Hepatocyte (in vitro differentiated cells): ENCODE measurements around the gene CERS3.

Experiments
- CTCF ChIP-seq: fragments of 200-600 bp; sonication (generic); IDR thresholded peaks from 2 replicates; pipeline ENCODE4 v1.5.1; 2016; ENCODE audit warnings: antibody characterized with exemption, mild to moderate bottlenecking; ENCODE audit not compliant: poor library complexity
- EZH2 ChIP-seq: fragments of 200-600 bp; sonication (generic); IDR thresholded peaks from 2 replicates; pipeline ENCODE4 v1.6.1; 2016; ENCODE audit warnings: antibody characterized with exemption, mild to moderate bottlenecking, borderline replicate concordance
- EZH2phosphoT487 ChIP-seq: fragments of 200-600 bp; sonication (generic); IDR thresholded peaks from one replicate; pipeline ENCODE4 v1.6.1; 2018; ENCODE audit warnings: antibody characterized with exemption, mild to moderate bottlenecking, low read depth, moderate library complexity; ENCODE audit not compliant: unreplicated experiment, severe bottlenecking

- no peak for TF ChIP-seq CTCF
- TF ChIP-seq EZH2, result no peak
- TF ChIP-seq EZH2phosphoT487, result no peak
Observed at GRCh38 chr15:100558771-100559254, 30.1 kb upstream of the CERS3 start.
